ENCODE measurements around the gene CD7. TPM values are rescaled to one million over a fixed set of nuclear protein-coding genes. Genes with fewer than 3 reads are reported as not detected.

CD7 gene
- total and polyA plus RNA-seq, 9 of the 15 experiments (the other 6 are each of a cell fraction or from before 2014, with no cell fraction given): 0.21 to 0.35 TPM; not detected in 7

- no peak for TF ChIP-seq ZHX1 (conservative IDR thresholded peaks at IDR 0.05; ENCODE audit: low read length)
- peak; percentile 30 for TF ChIP-seq KDM2B (CRISPR knock-in tag; IDR thresholded peaks at IDR 0.05)
- TF ChIP-seq ZBTB26 (CRISPR knock-in tag; IDR thresholded peaks at IDR 0.05): no peak
- TF ChIP-seq HMBOX1 (IDR thresholded peaks at IDR 0.05): no peak
- peak; percentile 24; the same call in 1 of the 2 replicates for TF ChIP-seq PKNOX1 (IDR thresholded peaks at IDR 0.05)
- TF ChIP-seq POLR2H (tag; IDR thresholded peaks at IDR 0.05; ENCODE audit: low read depth): peak; percentile 95
- no peak for TF ChIP-seq HMG20A (CRISPR knock-in tag; conservative IDR thresholded peaks at IDR 0.05)
- TF ChIP-seq PYGO2 (tag; IDR thresholded peaks at IDR 0.05): no peak
- no peak for TF ChIP-seq ZNF143 (CRISPR knock-in tag; IDR thresholded peaks at IDR 0.05)
- peak; percentile 66; the same call in 1 of the 2 replicates for TF ChIP-seq GTF2A2 (tag; IDR thresholded peaks at IDR 0.05)
- TF ChIP-seq ZNF175 (CRISPR knock-in tag; IDR thresholded peaks at IDR 0.05; ENCODE audit: low read depth): no peak
- peak; percentile 99 for TF ChIP-seq POLR2A (conservative IDR thresholded peaks at IDR 0.05)
- no peak for TF ChIP-seq IRF9 (tag; IDR thresholded peaks at IDR 0.05)
- TF ChIP-seq FOXP4 (CRISPR knock-in tag; IDR thresholded peaks at IDR 0.05; ENCODE audit: borderline replicate concordance): peak; percentile 77; the same call in 1 of the 2 replicates
- TF ChIP-seq NR4A1 (CRISPR knock-in tag; IDR thresholded peaks at IDR 0.05): no peak
- no peak for TF ChIP-seq NR4A1 (tag; IDR thresholded peaks at IDR 0.05)
- TF ChIP-seq ZNF707 (CRISPR knock-in tag; conservative IDR thresholded peaks at IDR 0.05): no peak
- peak; percentile 13; the same call in 1 of the 2 replicates for TF ChIP-seq RNF2 (IDR thresholded peaks at IDR 0.05)
- TF ChIP-seq NFRKB (IDR thresholded peaks at IDR 0.05; ENCODE audit: low read depth): peak; percentile 44; the same call in 1 of the 2 replicates
These were observed 24.9 kb downstream of the CD7 start (continued) for GRCh38 chr17:82292251-82293154.

Data from K562 (cell line).